DMS153 treated with DMSO at 0.1 percent for 48 hours (cell line): Measurements from ENCODE around the gene AKNAD1.

Experiments
- DNase-seq: peaks from one replicate; lab custom pipeline; 2025; ENCODE audit not compliant: unreplicated experiment; lab: John Stamatoyannopoulos, UW

The AKNAD1 gene

GRCh38 chr1:108863984-108864383 lies 7.1 kb upstream of the AKNAD1 start:
- DNase-seq: no peak

- DNase-seq: no peak
Observed at GRCh38 chr1:108862698-108863477, 6.0 kb upstream of the AKNAD1 start.

DNA sequence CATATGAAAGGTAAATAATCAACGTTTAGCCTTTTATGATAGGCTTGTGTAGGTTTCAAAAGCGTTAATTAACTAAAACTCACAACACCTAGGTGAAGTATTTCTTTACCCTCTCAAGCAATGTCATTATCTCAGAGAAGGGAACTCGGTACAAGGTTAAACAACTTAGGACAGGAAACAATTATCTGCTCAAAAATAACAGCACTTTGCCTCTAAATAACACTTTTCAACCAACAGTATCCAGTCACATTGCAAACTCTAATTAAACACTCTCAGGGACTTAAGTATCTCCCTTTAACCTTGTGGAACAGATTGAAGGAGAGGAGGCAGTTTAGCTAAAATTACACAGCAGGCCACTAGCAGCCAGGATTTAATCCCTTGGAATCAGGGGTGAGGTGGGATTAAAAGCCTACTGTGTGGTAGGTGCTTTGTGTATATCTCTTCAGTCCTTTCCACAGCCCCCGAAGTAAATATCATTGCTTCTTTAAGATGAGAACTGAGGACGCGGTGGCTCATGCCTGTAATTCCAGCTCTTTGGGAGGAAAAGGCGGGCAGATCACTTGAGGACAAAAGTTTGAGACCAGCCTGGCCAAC lies 5.2 kb upstream of the AKNAD1 start:
- DNase-seq: no peak

DNA sequence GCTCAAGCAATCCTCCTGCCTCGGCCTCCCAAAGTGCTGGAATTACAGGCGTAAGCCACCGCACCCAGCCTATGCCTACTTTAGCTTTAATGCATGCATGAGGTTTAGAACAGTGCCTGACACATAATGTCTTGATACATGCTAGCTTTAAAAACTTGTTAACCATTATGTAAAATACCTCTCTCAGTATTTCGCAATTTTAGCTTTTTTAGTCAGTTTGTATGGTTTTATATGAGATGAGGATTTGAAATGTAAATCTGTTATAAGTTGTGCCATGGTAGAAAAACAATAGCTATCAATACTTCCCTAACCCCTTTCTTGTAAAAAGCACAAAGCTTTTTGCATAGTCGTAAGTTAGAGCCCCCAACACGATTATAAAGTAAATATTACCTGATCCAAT lies 4.7 kb upstream of the AKNAD1 start:
- no peak for DNase-seq

- no peak for DNase-seq
Observed at GRCh38 chr1:108860190-108860907, 3.5 kb upstream of the AKNAD1 start.

DNA sequence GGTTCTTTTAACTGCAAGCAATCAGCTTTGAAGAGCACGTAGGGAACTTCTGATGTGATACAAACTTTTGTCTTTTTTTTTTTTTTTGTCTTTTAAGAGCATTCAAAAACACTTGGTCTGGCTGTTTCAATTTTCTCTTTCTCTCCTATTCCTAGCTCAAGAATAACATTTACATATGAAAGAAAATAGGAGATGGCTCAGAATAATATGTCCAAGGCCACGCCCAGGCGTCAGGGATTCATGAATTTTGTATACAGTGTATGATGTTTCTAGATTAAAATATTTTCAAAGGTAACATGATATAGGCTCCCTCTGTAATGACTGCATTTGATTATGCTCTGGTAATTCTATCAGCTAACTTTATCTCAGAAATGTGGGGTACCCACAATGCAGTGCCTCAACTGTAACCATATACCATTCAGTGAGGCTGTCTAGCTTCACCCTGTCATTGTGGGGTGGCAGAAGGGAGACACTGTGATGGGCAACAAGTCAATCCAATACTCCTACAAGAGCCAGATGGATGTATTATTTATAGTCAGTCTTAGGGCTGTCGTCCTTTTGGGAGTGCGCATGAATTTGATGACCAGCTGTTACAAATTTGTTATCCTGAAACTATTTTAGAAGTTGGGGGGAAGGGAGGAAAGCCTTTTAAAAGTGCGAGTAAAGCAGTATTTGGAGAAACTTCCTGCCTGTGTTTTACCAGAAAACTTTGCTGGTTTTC lies 1.5 kb upstream of the AKNAD1 start:
- DNase-seq: no peak

DNA sequence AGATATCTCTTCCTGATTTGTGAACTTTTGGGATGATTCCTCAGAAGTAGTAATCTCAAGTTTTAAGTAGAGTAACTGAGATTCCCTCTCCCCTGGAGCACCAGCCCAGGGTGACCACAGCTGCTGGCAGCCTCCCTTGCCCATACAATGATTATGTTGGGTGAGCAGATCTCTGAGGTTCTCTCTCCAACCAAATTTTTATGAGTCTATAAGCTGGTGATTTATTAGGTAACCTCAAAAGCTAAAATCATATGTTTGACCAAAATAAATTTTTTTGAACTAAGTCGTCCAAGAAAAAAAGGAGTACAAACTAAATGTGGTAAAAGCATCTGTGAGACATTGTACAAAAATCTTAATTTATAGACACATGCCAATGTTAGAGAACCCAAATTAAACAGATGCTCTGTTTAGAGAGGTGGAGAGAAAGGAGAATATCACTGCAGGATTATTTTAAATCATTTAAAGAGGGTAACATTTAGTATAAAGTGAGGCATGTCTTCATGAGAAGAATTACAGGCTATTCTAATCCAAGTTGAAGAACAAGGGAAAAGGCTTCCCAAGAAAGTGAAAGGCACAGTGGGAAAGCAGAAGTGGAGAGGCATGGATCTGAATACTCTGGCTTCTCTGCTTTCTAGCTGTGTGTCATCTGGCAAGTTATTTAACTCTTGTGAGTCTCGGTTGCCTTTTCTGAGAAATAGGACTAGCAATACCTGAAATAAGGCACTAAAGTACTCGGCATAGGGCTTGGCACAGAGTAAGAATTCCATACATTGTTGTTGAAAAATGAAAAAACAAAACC lies 2.5 kb downstream of the AKNAD1 start:
- DNase-seq: no peak

- DNase-seq: no peak
Observed at GRCh38 chr1:108852221-108852975, 4.5 kb downstream of the AKNAD1 start.

DNA sequence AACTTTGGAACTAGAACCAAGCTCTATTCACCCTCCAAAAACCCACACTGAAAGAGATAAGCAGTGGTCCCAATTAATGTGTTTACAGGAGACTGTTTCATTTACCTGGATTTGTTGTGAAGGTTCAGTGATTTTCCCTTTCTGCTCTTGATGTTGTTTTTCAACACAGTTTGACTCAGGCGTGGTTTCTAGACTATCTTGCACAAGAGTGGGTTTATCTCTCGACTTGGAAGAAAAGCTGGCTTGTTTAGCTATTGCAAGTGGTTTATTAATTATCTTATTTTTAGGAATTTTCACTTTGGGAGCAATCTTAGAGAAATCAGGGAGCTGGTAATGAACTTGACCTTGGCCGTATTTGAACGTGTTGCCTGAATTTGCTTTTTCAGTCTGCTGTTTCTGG lies 5.3 kb downstream of the AKNAD1 start:
- DNase-seq: no peak

DNA sequence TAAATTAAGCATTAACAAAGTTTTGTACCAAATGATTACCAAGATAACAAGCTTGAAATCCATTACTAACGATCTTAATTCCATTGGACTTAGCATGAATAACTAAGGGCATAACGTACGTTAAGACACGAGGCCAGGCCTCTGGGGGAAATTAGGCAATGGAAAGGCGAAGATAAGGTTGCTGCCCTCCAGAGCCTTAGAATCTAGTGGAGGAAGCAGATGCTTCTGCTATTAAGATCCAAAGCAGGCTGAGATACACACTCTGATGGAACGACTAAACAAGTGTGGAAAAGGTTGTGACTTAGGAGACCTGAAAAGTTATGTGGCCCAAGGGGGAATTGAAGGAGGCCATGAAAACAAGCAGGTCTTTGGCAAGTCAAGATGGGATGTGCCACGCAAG lies 6.0 kb downstream of the AKNAD1 start:
- DNase-seq: no peak

- DNase-seq: no peak
Observed at GRCh38 chr1:108848806-108849205, 8.1 kb downstream of the AKNAD1 start.

- DNase-seq: no peak
Observed at GRCh38 chr1:108847494-108847893, 9.4 kb downstream of the AKNAD1 start.

DNA sequence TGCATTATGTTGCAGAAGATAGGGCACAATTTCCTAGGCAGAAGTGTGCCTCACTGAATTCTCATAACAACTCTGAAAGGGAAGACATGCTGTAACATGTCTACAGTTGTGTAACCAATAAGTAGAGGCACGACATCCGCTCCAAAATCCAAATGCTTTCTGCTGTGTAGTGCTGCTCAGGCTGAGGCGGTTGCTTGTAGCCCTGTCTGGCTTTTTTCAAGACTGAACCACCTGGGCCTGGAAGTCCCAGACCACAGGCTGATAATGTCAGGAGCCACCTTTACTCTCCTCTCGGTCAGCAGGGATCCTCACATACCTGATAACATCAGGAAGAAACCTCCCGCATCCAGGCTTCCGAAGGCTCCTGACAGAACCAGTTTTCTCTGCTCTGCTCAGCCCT lies 10.9 kb downstream of the AKNAD1 start:
- no peak for DNase-seq

- no peak for DNase-seq
Observed at GRCh38 chr1:108845446-108845845, 11.4 kb downstream of the AKNAD1 start.

DNA sequence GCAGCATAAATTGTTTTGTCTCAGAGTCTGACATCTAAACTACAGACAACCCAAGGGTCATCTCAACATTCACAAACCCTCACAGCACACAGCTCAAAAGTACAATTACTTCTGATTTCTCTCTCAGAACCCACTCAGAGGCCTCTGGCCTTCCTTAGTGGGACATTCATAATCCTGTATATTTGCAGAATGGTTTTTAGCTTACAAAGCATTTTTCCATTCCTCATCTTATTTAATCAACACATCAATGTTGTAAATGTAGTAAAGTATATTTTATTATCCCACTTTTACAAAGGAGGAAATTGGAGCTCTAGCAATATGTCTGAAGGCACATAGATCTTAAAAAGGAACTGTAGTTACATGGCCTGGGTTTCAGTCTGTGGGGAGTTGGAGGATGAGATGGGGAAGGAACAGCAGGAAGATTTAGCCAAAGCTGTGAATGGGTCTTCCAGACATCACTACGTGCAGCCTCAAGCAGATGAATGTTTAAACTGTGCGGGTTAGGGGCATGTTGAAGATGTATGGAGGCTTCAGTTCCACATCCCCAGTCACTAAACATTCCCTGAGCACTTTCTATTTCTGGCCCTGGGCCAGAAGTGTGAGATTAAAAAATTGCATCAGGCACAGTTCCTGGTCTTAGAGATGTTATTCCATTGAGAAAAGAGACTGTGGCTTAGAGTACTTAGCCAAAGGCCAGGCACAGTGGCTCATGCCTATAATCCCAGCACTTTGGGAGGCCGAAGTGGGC lies 13.3 kb downstream of the AKNAD1 start:
- no peak for DNase-seq

DNA sequence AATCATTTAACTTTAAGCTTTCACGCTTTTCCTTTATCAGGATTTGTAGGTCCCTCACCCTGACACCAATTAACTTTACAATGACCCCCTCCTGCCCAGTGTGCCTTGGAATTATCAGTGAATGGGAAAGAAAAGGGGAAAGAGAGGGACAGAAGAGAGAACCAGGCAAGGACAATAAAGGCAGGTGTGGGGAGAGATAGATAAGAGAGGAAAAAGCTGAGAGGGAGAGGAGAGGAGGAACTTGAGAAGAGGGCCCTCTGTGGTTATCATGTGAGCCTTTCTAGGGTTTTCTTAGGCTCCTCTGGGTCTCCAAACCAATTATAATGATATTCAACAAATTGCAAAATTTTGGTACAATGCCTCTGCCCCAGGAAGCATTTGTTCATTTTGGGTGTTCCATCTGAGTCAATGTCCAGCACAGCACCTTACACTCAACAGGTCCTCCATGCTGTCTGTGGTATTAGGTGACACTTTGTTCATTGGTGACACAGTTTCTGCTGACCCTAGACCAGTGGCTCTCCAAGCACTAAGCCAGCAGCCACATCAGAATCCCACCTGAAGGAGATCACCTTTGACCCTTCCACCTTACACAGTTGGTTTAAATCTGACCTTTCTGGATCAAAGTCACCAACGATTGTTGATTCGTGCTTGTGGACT lies 14.2 kb downstream of the AKNAD1 start:
- no peak for DNase-seq

- no peak for DNase-seq
Observed at GRCh38 chr1:108841703-108842102, 15.2 kb downstream of the AKNAD1 start.

DNA sequence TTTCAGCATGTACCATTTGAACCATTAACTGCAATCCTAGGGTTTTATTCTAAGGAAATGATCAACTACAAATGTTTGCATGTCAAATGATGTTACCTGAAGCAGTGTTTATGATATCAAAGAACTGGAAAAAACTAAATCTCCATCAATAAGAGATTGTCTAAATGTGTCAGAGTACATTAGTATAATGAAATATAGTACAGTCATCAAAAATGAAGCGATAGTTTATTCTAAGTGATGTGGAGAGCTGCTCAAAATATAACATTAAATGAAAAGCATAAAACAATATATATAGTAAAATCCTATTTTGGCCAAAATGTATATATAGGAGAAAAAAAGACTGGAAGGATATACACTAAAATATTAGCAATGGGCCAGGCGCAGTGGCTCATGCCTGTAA lies 24.0 kb downstream of the AKNAD1 start:
- no peak for DNase-seq

- no peak for DNase-seq
Observed at GRCh38 chr1:108831225-108831624, 25.7 kb downstream of the AKNAD1 start.
